Activated CD8-positive, alpha-beta memory T cell treated with anti-CD3 and anti-CD28 coated beads, Interleukin-2, amount 50 U/mL, for 1 hour (primary cell): ENCODE results near the gene KLHL10.

Experiments
- DNase-seq: peaks from one replicate; pipeline ENCODE4 v3.0.0-alpha.2; 2020; ENCODE audit errors: extremely low read depth

The KLHL10 gene

GRCh38 chr17:41895617-41896016 is 58.0 kb downstream of the KLHL10 start:
- no peak for DNase-seq

- DNase-seq: no peak
Measured at GRCh38 chr17:41896726-41897125, 59.1 kb downstream of the KLHL10 start.
